Measurements from ENCODE around the gene RELCH. TPM values are rescaled to one million over a fixed set of nuclear protein-coding genes. Genes with fewer than 3 reads are reported as not detected.

The RELCH gene
- polyA plus RNA-seq, 2 of the 4 experiments (the other 2 are of a cell fraction), result 13.5 to 17.5 TPM

- Histone ChIP-seq H3K9me3 (peaks cover 7% of the 10 kb centered on the region; the same call in 2 of the 3 replicates), H3K27ac (no peak overlapping the region), H3K4me1 (no peaks in the 10 kb centered on the region), H3K4me2 (no peak overlapping the region), H3K4me3 (no peak overlapping the region)
- POLR2A ChIA-PET, result no interaction called here
- FAIRE-seq (no peak), DNase-seq (ENCODE audit: low read depth in 1 of 2, low spot score in 1 of 2) (no peak), ATAC-seq (no peak)
- 93% methylated on average over 4 of the region's 4 CpGs for WGBS (ENCODE audit: missing lambda C conversion rate)
- TF ChIP-seq RAD21 (conservative IDR thresholded peaks at IDR 0.05 in 1 of 2, IDR thresholded peaks at IDR 0.05 in 1 of 2) (no peak), HOXB13 (CRISPR knock-in tag; IDR thresholded peaks at IDR 0.05; ENCODE audit: low read depth) (no peak), CHD4 (IDR thresholded peaks at IDR 0.05; ENCODE audit: borderline replicate concordance) (no peak), CHD2 (IDR thresholded peaks at IDR 0.05; ENCODE audit: low read length, partially characterized antibody) (no peak), RCOR1 (IDR thresholded peaks at IDR 0.05; ENCODE audit: low read depth, low read length) (no peak), RFX5 (IDR thresholded peaks at IDR 0.05) (no peak), HOXA7 (CRISPR knock-in tag; IDR thresholded peaks at IDR 0.05) (no peak), FOSL2 (IDR thresholded peaks at IDR 0.05) (no peak), FOSL2 (CRISPR knock-in tag; IDR thresholded peaks at IDR 0.05) (no peak), SMC3 (IDR thresholded peaks at IDR 0.05) (no peak), PHF8 (IDR thresholded peaks at IDR 0.05; ENCODE audit: borderline replicate concordance, low read depth) (no peak), MAX (IDR thresholded peaks at IDR 0.05) (no peak), RARB (CRISPR knock-in tag; IDR thresholded peaks at IDR 0.05) (no peak), HMGXB4 (CRISPR knock-in tag; IDR thresholded peaks at IDR 0.05; ENCODE audit: borderline replicate concordance) (no peak), ZSCAN20 (CRISPR knock-in tag; IDR thresholded peaks at IDR 0.05) (no peak), EP300 (IDR thresholded peaks at IDR 0.05) (no peak), REST (IDR thresholded peaks at IDR 0.05) (no peak), FOSB (CRISPR knock-in tag; IDR thresholded peaks at IDR 0.05) (no peak)
- CTCF ChIA-PET, result no interaction called here
These were observed 18.8 kb downstream of the RELCH start for GRCh38 chr18:62205824-62206223.

- Histone ChIP-seq H3K4me2 (no peak overlapping the region), H3K9me3 (peaks cover 7% of the 10 kb centered on the region; the same call in 2 of the 3 replicates), H3K27ac (no peak overlapping the region), H3K4me3 (no peak overlapping the region), H3K4me1 (no peaks in the 10 kb centered on the region)
- ChIA-PET POLR2A (no interaction called here), CTCF (no interaction called here)
- ATAC-seq (no peak), FAIRE-seq (no peak), DNase-seq (ENCODE audit: low read depth in 1 of 2, low spot score in 1 of 2) (no peak)
- TF ChIP-seq HOXB13 (CRISPR knock-in tag; IDR thresholded peaks at IDR 0.05; ENCODE audit: low read depth) (no peak), FOSB (CRISPR knock-in tag; IDR thresholded peaks at IDR 0.05) (no peak), ESRRA (IDR thresholded peaks at IDR 0.05; ENCODE audit: borderline replicate concordance, low read length) (no peak), EP300 (IDR thresholded peaks at IDR 0.05) (no peak), TFCP2L1 (CRISPR knock-in tag; IDR thresholded peaks at IDR 0.05) (no peak), ZNF302 (CRISPR knock-in tag; IDR thresholded peaks at IDR 0.05) (no peak), SMC3 (IDR thresholded peaks at IDR 0.05) (no peak), GATA3 (IDR thresholded peaks at IDR 0.05; ENCODE audit: borderline replicate concordance) (no peak), ZSCAN20 (CRISPR knock-in tag; IDR thresholded peaks at IDR 0.05) (no peak), NPAS2 (CRISPR knock-in tag; IDR thresholded peaks at IDR 0.05; ENCODE audit: borderline replicate concordance) (no peak), RARB (CRISPR knock-in tag; IDR thresholded peaks at IDR 0.05) (no peak), JUN (IDR thresholded peaks at IDR 0.05) (no peak)
- WGBS (ENCODE audit: missing lambda C conversion rate), result 74% methylated on average over 4 of the region's 4 CpGs
These were observed 19.5 kb downstream of the RELCH start for GRCh38 chr18:62206593-62206992.

Data from A549 (cell line).